Fibroblast of lung (primary cell): ENCODE data around the gene POLR3G.

ENCODE experiments used
- CTCF ChIP-seq, 2 donors: IDR thresholded peaks in 1 of 2; conservative IDR thresholded peaks in 1 of 2; 1 replicate in 1 of 2; 2 replicates in 1 of 2; pipeline ENCODE4 v1.5.1; 2011 to 2012; ENCODE audit warnings: low read length in 2 of 2, control low read depth in 1 of 2, inconsistent platforms in 1 of 2, low read depth in 1 of 2, mild to moderate bottlenecking in 1 of 2
- EZH2 ChIP-seq: IDR thresholded peaks from 2 replicates; pipeline ENCODE4 v1.5.1; 2012; ENCODE audit warnings: low read length, control low read depth, mild to moderate bottlenecking; ENCODE audit errors: missing control alignments

DNA sequence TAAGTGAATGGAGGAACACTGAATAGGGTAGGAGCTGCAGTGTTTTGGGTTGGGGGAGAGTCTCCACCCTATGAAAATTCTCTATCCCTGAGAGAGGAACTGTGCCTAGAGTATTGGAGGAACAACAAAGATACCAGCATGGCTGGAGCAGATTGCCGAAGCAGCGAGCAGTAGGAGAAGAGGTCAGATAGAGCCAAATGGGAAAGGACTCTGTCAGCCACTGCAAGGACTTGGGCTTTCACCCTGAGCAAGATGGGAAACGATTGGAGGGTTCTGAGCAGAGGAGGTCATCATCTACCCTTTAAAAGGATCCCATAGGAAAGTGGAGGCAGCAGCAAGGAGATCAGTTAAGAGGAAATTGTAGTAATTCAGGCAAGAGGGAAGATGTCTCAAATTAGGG, 59.1 kb downstream of the POLR3G start:
- TF ChIP-seq EZH2, result no peak
- no peak for TF ChIP-seq CTCF (conservative IDR thresholded peaks at IDR 0.05 in 1 of 2, IDR thresholded peaks at IDR 0.05 in 1 of 2; ENCODE audit: low read depth in 1 of 2, low read length in 2 of 2)
